Dedifferentiated amniotic fluid mesenchymal stem cell (primary cell): ENCODE results near the gene HOXD12.

Experiments used
- DNase-seq: peaks from one replicate; pipeline ENCODE4 v3.0.0-alpha.2; 2016; ENCODE audit errors: extremely low spot score

HOXD12 gene

DNA sequence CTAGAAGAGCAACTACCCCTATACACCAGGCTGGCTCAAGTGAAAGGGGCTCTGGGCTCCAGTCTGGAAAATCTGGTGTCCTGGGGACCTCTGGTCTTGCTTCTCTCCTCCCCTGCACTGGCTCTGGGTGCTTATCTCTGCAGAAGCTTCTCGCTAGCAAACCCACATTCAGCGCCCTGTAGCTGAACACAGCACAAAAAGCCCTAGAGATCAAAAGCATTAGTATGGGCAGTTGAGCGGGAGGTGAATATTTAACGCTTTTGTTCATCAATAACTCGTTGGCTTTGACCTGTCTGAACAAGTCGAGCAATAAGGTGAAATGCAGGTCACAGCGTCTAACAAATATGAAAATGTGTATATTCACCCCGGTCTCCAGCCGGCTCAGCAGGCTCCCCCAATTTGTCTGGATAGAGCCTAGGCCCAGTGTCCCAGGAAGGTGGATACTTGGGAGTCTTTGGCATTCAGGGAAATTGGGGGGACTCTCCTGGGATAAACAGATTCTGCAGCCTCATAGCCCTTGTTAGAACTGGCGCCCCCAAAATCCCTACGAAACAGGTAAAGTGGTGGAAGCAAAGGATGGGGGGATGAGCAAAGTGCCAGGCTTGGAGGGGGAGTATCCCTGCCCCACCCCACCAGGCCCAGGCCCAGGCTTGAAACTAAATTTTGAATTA lies 49.3 kb downstream of the HOXD12 start:
- DNase-seq, result no peak

DNA sequence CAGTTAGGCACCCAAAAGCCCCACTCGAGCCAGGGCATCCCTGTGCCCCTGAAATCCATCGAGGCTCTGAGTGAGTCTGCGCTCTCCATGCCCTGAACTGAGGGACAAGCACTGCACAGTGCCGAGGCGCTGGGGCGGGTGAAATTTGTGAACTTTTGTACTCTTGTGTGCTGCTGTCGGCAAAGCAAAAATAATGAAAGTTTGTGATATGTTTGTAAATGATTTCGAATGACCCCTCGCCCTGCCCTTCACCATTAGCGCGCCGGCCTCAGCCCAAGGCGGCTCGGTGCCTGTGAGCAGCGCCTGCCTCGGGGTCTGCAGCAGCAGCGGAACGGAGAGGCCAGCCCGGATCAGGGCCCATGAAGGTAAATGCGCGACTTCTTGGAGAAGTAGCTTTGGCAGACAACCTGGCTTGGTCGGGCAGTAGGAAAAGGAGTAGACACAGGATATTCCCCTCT lies 49.9 kb downstream of the HOXD12 start:
- no peak for DNase-seq

- DNase-seq, result no peak
Measured at GRCh38 chr2:176149939-176150583, 50.5 kb downstream of the HOXD12 start.

GRCh38 chr2:176150584-176151441 lies 51.2 kb downstream of the HOXD12 start:
- no peak for DNase-seq

DNA sequence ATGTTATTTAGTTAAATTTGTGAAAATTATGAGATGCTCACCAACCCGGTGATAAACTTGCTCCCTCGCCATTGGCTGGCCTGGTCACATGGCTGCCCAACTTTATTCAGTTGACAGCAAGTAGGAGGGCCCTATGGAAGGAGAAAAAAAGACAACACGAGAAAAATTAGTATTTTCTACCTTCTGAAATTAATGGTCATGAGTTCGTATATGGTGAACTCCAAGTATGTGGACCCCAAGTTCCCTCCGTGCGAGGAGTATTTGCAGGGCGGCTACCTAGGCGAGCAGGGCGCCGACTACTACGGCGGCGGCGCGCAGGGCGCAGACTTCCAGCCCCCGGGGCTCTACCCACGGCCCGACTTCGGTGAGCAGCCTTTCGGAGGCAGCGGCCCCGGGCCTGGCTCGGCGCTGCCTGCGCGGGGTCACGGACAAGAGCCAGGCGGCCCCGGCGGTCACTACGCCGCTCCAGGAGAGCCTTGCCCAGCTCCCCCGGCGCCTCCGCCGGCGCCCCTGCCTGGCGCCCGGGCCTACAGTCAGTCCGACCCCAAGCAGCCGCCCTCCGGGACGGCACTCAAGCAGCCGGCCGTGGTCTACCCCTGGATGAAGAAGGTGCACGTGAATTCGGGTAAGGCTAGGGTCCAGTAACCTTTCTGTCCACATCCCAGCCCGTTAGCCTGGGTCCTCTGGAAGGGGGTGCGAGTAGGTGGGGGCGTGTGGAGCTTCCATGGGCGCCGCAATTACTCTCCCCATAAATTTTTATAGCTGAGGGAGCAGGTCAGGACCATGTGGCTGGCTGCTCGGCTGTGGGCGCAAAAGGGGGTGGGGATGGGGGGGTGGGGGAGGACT lies 52.1 kb downstream of the HOXD12 start, which contains the start of gene HOXD4:
Gene HOXD4, plus strand, starts transcription at position 109 of the 846 bp plus-strand sequence. Its CDS starts 84 bp downstream, at position 193.
- DNase-seq, result no peak
